ENCODE measurements around the gene ZNF791.
"Not testable (repeated sequence)": the region's sequence is repeated elsewhere in the genome, so short reads cannot be mapped to it uniquely, and the experiment has no call there.

ZNF791 gene

DNA sequence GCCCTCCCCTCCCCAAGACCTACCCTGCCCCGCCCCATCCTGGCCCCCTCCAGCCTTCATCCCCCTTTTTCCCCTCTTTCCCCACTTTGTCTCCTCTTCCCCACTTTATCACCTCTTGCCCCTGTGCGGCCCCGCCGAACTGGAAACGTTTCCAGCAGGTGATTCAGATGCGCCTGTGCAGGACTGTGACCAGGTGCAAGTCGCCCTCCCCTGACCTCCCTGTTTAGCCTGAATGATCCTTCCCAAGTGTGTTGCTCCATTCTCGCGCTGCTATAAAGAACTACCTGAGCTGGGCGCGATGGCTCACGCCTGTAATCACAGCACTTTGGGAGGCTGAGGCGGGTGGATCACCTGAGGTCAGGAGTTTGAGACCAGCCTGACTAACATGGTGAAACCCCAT is 25.9 kb downstream of the ZNF791 start:
- no peak for DNase-seq

DNA sequence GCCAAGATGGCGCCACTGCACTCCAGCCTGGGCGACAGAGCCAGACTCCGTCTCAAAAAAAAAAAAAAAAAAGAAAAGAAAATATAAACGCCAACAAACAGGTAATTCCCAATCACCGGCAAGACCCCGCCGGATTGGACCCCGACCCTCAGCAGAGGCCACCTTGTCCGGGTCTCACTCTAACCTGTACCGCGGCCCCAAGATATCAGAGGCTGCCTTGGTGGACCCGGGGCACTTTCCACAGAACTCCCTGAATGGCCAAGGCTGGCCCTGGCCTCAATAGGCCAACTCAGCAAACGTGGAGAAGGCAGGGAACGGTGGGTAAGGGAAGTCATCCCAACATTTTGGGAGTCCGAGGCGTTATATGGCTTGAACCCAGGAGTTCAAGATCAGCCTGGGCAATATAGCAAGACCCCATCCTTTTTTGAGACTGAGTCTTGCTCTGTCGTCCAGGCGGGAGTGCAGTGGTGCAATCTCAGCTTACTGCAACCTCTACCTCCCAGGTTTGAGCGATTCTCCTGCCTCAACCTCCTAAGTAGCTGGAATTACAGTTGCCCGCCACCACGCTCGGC is 28.0 kb downstream of the ZNF791 start:
- no peak for DNase-seq

DNA sequence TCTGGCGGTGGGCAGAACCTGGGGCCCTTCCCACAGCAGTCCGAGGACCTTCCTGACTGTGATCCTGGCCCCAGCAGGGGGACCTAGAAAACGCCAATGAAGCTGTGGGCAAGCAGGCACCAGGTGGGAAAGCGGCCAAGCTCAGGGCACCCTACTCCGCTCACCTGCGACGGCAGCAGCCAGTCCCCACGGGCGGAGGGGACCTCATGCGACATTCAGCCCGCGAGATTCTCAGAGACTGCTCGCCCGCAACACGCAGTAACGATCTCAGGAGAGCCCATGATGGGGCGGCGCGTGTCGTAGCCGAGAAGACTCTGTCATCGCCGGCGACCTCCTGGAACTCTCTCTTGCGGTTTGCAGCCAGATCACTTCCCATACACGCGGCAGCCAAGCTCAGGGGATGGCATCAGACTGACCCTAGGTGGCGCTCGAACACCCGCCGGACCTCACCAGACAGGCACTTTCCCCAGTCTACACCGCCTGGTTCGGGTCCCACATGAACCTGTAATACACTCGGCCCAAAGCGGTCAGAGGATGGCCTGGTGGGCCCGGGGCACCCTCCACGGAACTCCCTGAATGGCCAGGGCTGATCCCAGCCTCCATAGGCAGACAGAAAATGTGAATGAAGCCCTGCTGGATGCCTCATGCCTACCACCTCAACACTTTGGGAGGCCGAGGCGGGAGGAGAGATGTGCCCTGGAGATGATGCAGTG is 29.3 kb downstream of the ZNF791 start:
- DNase-seq: peak; percentile 5 to 26

DNA sequence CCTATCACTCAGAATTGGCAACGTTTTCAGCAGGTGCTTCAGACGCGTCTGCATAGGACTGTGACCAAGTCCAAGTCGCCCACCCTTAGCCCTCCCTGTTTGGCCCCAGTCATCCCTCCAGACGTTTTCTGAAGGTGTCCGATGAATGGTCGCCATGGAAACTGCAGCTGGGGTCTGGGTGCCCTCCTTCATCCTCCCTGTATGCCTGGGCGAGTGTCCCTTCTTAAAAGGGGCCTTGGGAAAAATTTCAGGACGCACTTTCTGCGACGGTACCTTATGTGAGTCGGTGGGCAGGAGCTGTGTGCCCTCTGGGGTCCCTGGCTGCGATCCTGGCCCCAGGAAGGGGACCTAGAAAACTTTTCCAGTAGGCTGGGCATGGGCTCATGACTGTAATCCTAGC is 30.7 kb downstream of the ZNF791 start:
- DNase-seq: no peak

DNA sequence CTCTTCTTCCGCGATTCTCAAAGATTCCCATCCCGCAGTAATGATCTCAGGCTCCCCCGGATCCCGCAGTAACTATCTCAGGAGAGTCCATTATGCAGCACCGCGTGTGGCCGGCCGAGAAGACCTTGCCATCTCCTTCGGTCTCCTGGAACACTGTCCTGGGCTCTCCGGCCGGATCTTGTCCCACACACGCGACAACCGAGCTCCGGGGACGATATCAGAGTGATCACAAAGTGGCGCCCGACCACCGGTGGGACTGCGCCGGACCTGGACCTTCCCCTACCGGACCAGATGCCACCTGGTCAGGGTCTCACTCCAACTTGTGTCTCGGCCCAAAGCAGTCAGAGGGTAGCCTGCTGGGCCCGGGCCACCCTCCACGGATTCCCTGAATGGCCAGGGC is 31.8 kb downstream of the ZNF791 start:
- DNase-seq: no peak

DNA sequence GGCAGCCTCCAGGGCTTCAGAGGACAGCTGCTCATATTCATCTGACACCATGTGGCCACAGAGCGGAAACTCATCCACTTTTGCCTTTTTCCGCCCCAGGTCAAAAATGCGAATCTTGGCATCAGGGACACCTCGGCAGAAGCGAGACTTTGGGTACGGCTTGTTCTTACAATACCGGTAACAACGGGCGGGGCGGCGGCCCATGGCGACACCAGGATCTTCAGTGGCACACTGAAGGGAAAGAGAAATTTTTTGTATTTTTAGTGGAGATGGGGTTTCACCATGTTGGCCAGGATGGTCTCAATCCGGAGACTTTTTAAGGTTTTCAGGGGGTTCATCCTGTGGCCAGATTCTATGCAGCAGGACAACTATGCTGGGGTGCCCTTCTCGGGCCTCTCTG is 33.0 kb downstream of the ZNF791 start:
- DNase-seq: not testable (repeated sequence)

DNA sequence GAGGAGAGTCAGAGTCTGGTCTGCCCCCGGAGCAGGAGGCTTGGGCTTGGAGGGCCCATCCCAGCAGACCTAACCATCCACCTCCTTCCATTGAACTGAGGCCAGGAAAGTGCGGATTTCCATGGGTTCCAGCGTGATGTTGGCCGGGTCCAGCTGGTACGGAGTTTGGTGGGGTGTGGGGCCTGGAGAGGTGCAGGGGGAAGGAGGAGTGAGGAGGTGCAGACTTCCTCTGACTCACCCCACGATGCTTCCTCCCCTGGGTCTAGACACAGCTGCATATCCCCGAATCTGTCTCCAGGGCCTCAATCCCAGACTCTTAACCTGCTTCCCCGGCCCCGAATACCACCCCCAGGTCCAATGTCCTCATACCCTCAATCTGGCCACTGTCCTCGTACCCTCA is 35.8 kb downstream of the ZNF791 start:
- DNase-seq: no peak

DNA sequence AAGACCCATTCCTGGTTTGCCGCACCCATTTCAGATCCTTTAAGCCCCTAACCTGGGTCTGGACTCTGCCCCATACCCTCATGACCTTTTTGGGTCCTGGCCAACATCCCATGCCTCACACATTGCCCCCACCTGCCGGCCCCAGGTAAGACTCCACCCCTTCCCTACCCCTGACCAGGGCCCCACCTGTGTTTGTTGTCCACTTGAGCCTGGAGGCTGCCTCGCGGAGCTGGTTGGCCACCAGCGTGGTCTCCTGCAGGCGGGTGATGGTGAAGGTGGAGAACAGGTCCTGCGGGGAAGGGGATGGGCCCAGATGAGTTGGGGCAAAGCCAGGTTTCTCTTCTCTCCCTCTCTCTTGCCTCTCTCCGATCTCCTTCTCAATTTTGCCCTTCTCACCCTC is 36.3 kb downstream of the ZNF791 start:
- DNase-seq: no peak

DNA sequence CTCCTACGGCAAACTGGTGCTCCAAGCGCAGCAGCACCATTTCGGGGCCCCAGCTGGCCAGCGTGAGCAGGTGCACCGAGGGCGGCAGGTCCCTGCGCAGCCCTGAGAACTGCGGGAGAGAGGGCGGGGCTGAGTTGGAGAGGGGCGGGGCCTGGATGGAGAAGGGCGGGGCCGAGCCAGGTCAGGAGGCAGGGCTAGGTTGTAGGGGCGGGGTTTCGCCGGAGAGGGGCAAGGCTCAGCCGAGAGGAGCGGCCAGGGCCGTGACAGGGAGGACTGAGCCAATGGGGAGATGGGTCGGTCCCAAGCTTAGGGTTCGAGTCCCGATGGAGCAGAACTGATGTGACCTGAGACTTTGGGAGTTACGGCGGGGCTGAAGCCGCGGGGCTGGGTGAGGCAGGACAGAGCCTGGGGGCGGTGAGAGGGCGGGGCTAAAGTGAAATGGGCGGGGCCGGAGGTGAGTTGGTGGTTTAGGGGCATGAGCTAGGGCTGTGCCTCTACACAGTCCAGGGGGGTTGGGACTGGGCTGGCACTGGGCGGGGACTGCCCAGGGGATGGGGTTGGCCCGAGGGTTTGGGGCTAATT is 36.9 kb downstream of the ZNF791 start:
- no peak for DNase-seq

DNA sequence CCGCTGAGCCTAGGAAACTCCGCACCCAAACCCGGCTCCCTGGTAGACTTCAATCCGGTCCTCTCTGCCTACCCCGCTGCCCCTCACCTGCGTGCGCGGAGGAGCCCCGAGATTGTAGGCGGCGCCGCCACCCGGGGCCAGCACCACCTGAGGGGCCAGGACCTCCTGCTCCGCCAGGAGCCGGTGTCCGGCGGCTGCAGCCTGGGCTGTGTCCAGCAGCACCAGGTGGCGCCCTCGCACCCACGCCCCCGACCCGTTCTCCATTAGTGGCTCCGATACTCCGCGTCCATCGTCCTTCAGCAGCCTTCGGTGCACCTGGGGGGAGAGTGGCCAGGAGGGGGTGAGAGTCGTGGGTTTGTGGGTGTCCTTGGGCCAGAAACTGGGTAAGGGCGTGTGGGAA is 37.4 kb downstream of the ZNF791 start:
- no peak for DNase-seq

DNA sequence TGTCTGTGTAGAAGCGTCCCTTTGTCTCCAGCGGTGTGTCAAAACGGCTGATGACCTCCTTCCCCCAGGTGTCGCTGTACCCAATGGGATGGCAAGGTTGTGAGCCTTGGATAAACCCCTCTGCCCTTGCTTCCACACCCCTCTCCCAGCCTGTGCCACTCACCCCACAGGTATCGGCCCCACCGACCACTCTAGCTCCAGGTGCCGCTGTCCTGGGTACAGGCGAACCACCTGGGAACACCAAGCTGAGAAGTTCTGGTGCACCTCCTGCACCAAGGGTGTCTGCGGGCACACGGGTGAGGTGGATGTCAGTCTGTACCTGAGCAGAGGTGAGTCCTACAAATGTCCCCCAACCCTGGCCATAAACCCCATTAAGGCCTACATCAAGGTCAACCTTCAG is 39.2 kb downstream of the ZNF791 start:
- DNase-seq: no peak

DNA sequence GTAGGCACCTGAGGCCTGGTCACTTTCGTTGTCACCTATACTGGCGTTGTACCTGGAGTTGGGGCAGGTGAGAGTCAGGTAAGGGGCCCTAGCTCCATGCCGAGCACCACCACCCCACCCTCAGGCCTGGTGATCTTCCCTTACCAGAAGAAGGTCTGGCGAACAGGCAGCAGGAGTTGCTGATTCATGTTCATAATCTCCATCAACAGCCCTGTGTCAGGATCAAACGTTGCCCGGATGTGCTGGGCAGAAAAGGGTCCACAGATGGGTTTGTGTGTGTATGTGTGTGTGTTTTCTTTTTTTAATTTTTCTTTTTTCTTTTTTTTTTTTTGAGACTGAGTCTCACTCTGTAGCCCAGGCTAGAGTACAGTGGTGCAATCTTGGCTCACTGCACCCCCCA is 41.5 kb downstream of the ZNF791 start:
- no peak for DNase-seq

DNA sequence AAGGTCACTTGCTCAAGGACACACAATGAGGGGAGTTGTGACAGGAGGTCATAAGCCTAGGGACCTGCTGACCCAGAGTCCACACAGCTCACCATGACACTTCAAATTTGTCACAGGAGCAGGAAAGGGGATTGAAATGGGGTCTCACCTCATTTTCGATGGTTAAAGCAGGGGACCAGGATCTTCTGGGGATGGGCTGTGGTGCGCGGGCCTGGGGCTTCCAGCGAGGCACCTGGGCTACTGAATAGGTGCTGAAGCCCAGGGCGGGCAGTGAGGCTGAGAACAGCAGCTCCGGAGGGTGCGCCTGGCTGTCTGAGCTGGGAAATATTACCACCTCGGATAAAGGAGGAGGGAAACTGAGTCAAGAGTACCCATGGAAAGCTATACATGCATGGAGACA is 44.8 kb downstream of the ZNF791 start:
- DNase-seq: no peak

DNA sequence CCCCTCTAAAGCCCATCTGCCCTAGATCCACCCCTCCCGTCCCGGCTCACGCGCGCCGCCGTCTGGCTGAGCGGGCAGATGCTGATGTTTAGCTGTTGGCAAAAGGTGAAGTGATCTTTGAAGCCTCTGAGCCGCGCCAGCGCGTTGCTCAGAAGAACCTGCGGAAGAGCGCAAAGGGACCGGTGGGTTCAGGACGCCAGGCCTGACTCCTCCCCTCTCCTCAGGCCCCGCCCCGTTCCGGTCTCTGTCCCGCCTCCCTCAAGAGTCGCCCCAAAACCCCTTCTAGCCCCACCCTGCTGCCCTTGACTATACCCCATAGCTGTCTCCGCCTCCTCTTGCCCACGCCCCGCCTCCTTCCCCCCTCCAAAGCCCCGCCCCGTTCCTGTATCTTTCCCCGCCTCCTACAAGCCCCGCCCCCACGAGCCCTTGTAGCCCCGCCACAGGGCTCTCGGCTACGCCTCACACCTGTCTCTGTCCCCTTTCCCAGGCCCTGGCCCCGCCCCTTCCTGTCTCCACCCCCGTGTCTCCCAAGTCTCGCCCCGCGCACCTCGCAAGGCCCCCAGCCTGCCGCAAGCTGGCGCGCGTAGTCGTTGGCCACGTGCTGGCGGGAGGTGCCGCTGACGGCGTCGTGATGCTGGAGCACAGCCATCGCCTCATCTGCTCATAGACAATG is 46.3 kb downstream of the ZNF791 start:
- no peak for DNase-seq

DNA sequence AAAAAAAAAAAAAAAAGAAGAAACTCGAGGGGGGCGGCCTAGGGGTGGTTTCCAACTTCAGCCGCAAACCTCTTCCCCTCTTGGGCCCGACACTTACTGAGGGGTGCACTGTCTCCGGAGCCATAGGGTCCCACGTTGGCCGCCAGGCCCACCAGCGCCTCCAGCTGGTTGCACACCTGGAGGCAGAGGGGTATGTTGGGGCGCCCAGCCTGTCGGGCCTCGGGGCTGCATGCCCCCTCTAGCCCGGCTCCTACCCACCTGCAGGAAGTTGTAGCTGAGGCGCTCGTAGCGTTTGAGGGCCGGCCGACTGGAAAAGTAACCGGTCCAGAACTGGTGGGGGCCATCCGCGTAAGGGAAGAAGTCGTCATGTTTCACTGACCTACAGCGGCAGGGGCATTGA is 47.2 kb downstream of the ZNF791 start:
- no peak for DNase-seq

DNA sequence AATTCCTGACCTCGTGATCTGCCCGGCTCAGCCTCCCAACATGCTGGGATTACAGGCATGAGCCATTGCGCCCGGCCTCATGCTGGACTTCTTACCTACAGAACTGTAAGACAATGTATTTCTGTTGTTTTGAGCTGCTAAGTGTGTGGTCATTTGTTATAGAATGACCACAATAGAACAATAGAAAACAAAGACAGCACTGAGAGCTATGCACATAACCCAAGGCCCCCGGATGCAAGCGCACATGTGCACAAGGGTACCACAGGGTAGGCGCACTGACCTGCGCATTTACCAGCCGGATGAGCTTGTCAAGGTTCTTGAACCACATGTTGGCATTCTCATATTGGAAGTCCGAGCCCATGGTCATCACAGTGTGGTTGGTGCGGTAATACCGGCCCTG is 50.3 kb downstream of the ZNF791 start:
- no peak for DNase-seq

DNA sequence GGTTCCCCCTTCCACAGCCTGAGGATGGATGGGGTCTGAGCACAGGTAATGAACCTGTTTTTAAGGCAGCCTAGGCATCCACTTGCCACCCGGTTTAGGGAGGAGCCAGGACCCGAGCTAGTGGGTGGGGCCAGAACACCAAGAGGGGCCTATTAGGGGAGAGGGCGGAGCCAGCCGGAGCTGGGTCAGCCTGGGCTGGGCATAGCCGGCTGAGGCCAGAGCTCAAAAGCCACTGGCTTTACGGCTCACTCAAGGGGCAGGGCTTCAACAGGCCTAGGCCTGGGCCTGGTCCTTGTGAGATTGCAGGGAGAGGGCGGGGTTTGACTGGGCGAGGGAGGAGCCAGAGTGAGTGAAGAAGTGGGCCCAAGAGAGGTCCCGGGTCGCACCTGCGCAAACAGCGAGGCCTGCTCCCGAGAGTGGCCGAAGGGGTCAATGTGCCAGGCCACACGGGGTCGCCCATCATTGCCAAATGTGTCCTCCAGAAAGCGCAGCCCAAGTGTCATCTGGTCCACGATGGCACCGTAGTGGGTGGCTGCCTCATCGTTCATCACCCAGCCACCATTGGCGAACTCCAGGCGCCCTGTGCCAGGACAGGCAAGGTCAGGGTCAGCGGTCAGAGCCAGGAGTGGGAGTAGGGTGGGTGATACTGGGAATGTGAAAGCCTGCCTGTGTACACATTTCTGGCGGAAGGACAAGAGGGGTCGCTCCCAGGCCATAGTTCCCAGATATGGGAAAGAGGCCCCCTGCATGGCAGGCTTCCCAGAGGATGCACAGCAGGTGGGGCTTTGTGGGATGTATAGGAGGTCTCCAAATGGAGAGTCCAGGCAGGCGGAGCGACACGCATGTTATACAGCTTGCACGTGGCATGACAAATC is 53.9 kb downstream of the ZNF791 start:
- no peak for DNase-seq

DNA sequence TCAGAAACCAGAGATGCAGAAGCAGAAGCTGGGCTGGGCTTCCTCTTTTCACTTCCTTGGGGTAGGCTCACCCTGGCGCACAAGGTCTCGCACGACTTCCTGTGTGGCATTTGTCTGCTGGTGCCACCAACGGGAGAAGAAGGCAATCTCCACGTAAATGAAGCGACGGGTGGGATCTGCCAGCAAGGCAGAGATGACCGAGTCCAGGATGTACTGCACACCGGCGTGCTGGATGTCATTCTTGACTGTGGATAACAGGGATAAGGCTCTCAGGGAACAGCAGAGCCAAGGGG is 54.5 kb downstream of the ZNF791 start:
- DNase-seq: no peak

DNA sequence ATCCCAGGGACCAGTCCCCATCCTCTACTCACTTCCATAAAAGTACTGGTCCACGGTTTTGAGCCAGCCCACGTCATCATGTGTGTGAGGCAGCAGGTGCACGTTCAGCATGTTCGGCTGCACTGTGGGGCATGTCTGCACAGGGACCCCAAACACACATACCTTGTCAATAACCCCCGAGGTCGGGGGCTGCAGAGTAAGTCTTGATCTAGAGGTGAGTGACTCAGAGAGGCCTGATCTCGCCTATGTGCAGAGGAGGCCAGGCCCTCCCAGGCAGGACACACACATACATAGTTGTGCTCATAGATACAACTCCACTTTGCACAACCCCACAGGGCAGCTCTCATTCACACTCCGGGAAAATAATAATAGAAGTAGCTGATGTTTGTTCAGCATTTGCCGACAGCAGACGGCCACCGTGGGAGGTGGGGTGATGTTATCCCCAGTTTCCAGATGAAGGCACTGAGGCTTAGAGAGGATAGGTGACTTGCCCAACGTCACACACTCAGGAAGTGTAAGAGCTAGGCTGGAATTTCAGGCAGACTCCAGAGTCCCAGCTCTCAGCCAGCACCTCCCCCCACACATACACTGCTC is 55.0 kb downstream of the ZNF791 start:
- DNase-seq: no peak

DNA sequence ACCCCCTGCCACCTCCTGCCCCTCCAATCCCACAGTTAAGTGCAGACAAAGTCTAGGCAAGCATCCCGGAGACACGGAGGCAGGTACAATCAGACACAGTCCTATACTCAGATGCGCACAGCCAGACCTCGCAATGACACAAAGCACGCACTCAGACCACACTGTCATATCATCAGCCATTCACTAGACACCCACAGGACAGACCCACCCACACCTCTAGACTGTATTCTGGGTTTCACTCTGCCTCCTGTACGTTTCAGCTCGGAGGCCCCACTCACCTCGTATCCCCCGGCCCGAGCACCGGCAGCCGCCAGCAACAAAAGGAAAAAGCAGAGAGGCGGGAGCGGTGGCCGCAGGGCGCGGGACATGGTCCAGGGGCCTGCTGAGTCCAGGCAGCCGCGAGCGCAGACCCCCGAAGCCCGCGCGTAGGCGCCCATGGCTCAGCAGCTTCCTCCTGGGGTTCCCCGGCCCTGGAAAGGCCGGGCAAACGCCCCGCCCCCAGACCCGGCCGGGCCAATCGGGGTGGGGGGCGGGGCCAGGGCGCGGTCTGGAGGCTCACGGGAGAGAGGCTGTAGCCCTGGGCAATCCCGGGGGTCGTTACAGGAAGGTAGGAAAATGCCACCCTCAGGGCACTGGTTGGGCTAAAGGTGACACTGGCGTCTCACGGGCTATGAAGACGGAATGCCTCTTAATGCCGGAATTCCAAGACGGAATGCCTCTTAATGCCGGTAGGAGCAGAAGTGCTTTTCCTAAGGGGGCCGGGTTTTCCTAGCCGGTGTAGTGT is 55.7 kb downstream of the ZNF791 start, which contains the start of the genes MAN2B1 and WDR83:
TSS of gene MAN2B1 (minus strand) at position 478 of the 784 bp plus-strand sequence. CDS start at position 437, 41 bp downstream.
TSS of gene WDR83 (plus strand) at position 543 of the 784 bp plus-strand sequence. CDS start 2,984 bp downstream, outside the sequence.
- peak; percentile 49 to 76 for DNase-seq

DNA sequence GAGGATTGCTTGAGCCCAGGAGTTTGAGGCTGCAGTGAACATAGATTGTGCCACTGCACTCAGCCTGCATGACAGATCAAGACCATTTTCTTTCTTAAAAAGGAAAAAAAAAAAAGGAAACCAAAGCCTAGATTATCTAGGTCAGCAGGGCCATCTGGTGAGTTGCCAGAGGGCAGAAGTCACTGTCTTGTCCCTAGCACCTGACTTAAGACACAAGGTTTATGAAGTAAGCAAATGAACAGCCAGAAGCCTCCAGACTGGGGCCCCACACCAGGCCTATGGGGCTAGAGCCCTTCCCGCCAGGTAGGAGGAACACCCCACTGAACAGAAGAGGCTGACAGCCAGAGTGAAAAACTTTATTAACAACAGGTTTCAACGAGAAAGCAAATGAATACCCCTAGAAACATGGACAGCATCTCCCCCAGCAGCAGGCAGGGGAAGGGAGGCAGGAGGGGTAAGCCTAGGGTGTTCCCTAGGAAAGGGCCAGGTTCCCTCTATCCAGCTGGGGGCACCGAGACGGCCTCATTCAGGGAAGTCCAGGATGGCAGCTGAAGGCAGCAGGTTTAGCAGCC is 57.1 kb downstream of the ZNF791 start:
- no peak for DNase-seq

All from SHP77 (cell line).